ENCODE results near the gene ZFP42. TPM values are rescaled to one million over a fixed set of nuclear protein-coding genes. Genes with fewer than 3 reads are reported as not detected.
"Not testable (repeated sequence)": the region's sequence is repeated elsewhere in the genome, so short reads cannot be mapped to it uniquely, and the experiment has no call there.

The ZFP42 gene
- not detected for polyA plus RNA-seq (2012; ENCODE audit: missing spikeins)

GRCh38 chr4:187995322-187996207 is at the start of gene ZFP42:
Gene ZFP42 (plus strand): TSS chr4:187995771. CDS start chr4:188002808, 7,037 bp downstream.
- no peak for FAIRE-seq
- TF ChIP-seq POLR2AphosphoS5 (IDR thresholded peaks at IDR 0.05; ENCODE audit: low read depth, low read length) (no peak), POLR2A (IDR thresholded peaks at IDR 0.05; ENCODE audit: low read depth, low read length) (no peak), TAF1 (IDR thresholded peaks at IDR 0.05; ENCODE audit: borderline replicate concordance, low read depth, low read length) (no peak)
- no peak for DNase-seq (ENCODE audit: insufficient read length)

DNA sequence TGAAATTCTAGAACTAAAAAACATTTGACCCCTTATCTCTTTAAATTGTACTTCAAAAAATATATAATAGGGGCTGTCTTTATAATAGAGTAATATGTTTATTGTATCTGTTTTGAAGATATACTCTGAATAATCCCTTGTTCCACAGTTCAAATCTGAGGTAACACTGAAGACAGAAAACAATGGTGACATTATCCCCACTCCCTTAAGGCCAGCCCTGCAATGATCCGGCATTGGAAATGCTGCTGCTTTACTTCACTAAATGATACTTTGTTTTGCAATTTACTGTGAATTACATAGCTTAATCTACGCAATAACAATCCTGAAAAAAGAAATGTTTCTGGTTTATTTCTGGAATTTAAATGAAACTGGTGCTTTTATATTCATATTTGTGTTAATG is 34.4 kb upstream of the ZFP42 start:
- TF ChIP-seq TAF1 (IDR thresholded peaks at IDR 0.05; ENCODE audit: borderline replicate concordance, low read depth, low read length), result no peak
- no peak for TF ChIP-seq POLR2AphosphoS5 (IDR thresholded peaks at IDR 0.05; ENCODE audit: low read depth, low read length)
- no peak for TF ChIP-seq POLR2A (IDR thresholded peaks at IDR 0.05; ENCODE audit: low read depth, low read length)
- FAIRE-seq, result no peak
- no peak for DNase-seq (ENCODE audit: insufficient read length)

GRCh38 chr4:187961961-187962360 is 33.6 kb upstream of the ZFP42 start:
- TF ChIP-seq POLR2AphosphoS5 (IDR thresholded peaks at IDR 0.05; ENCODE audit: low read depth, low read length), result no peak
- TF ChIP-seq TAF1 (IDR thresholded peaks at IDR 0.05; ENCODE audit: borderline replicate concordance, low read depth, low read length), result no peak
- TF ChIP-seq POLR2A (IDR thresholded peaks at IDR 0.05; ENCODE audit: low read depth, low read length), result no peak
- DNase-seq (ENCODE audit: insufficient read length) (no peak), FAIRE-seq (no peak)

GRCh38 chr4:187962926-187963325 is 32.6 kb upstream of the ZFP42 start:
- FAIRE-seq (no peak), DNase-seq (ENCODE audit: insufficient read length) (no peak)
- no peak for TF ChIP-seq TAF1 (IDR thresholded peaks at IDR 0.05; ENCODE audit: borderline replicate concordance, low read depth, low read length)
- TF ChIP-seq POLR2A (IDR thresholded peaks at IDR 0.05; ENCODE audit: low read depth, low read length), result no peak
- TF ChIP-seq POLR2AphosphoS5 (IDR thresholded peaks at IDR 0.05; ENCODE audit: low read depth, low read length), result no peak

- TF ChIP-seq POLR2A (IDR thresholded peaks at IDR 0.05; ENCODE audit: low read depth, low read length) (no peak), TAF1 (IDR thresholded peaks at IDR 0.05; ENCODE audit: borderline replicate concordance, low read depth, low read length) (no peak), POLR2AphosphoS5 (IDR thresholded peaks at IDR 0.05; ENCODE audit: low read depth, low read length) (no peak)
- no peak for FAIRE-seq
These were observed 29.8 kb upstream of the ZFP42 start for GRCh38 chr4:187965726-187966125.

DNA sequence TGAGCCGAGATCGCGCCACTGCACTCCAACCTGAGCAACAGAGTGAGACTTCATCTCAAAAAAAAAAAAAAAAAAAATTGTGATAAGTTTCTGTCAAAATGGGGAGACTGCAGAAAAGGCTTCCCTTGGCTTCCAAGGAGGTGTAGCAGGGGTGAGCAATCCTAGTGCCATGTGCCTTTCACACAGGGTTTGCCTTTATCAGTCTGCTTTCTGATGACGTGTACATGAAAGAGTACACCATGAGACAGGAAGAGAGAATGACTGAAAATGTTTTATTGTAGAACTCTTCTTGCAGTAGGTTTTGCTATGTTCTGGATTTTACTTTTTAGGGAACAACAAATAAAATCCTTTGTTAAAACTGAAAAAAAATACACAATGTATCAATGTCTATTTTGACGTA is 23.4 kb upstream of the ZFP42 start:
- TF ChIP-seq POLR2AphosphoS5 (IDR thresholded peaks at IDR 0.05; ENCODE audit: low read depth, low read length) (no peak), POLR2A (IDR thresholded peaks at IDR 0.05; ENCODE audit: low read depth, low read length) (no peak), TAF1 (IDR thresholded peaks at IDR 0.05; ENCODE audit: borderline replicate concordance, low read depth, low read length) (no peak)
- FAIRE-seq (no peak), DNase-seq (ENCODE audit: insufficient read length) (no peak)

More at GRCh38 chr4:187965726-187966125, 29.8 kb upstream of the ZFP42 start:
- no peak for DNase-seq (ENCODE audit: insufficient read length)

- TF ChIP-seq POLR2AphosphoS5 (IDR thresholded peaks at IDR 0.05; ENCODE audit: low read depth, low read length) (no peak), POLR2A (IDR thresholded peaks at IDR 0.05; ENCODE audit: low read depth, low read length) (no peak), TAF1 (IDR thresholded peaks at IDR 0.05; ENCODE audit: borderline replicate concordance, low read depth, low read length) (no peak)
- DNase-seq (ENCODE audit: insufficient read length) (no peak), FAIRE-seq (no peak)
These were observed 11.8 kb upstream of the ZFP42 start for GRCh38 chr4:187983746-187984145.

GRCh38 chr4:187992971-187993370 is 2.6 kb upstream of the ZFP42 start:
- FAIRE-seq (no peak), DNase-seq (ENCODE audit: insufficient read length) (no peak)
- no peak for TF ChIP-seq POLR2A (IDR thresholded peaks at IDR 0.05; ENCODE audit: low read depth, low read length)

GRCh38 chr4:187993827-187994226 is 1.7 kb upstream of the ZFP42 start:
- DNase-seq (ENCODE audit: insufficient read length) (no peak), FAIRE-seq (no peak)
- TF ChIP-seq POLR2A (IDR thresholded peaks at IDR 0.05; ENCODE audit: low read depth, low read length), result no peak
- no peak for TF ChIP-seq POLR2AphosphoS5 (IDR thresholded peaks at IDR 0.05; ENCODE audit: low read depth, low read length)
- TF ChIP-seq TAF1 (IDR thresholded peaks at IDR 0.05; ENCODE audit: borderline replicate concordance, low read depth, low read length), result no peak

GRCh38 chr4:187996502-187997177 is 1.1 kb downstream of the ZFP42 start:
- TF ChIP-seq POLR2A (IDR thresholded peaks at IDR 0.05; ENCODE audit: low read depth, low read length), result no peak
- no peak for TF ChIP-seq TAF1 (IDR thresholded peaks at IDR 0.05; ENCODE audit: borderline replicate concordance, low read depth, low read length)
- no peak for TF ChIP-seq POLR2AphosphoS5 (IDR thresholded peaks at IDR 0.05; ENCODE audit: low read depth, low read length)
- no peak for DNase-seq (ENCODE audit: insufficient read length)
- no peak for FAIRE-seq

DNA sequence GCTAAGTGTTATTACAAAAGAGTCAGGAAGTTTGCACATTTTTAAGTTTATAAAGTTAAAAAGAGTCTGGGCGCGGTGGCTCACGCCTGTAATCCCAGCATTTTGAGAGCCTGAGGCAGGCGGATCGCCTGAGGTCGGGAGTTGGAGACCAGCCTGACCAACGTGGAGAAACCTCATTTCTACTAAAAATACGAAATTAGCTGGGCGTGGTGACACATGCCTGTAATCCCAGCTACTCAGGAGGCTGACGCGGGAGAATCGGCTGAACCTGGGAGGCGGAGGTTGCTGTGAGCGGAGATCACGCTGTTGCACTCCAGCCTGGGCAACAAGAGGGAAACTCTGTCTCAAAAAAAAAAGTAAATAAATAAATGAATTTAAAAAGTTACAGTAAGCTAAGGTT is 2.4 kb downstream of the ZFP42 start:
- not testable (repeated sequence) for FAIRE-seq; DNase-seq (ENCODE audit: insufficient read length)

GRCh38 chr4:187999406-187999932 is 3.9 kb downstream of the ZFP42 start:
- no peak for FAIRE-seq
- TF ChIP-seq POLR2A (IDR thresholded peaks at IDR 0.05; ENCODE audit: low read depth, low read length), result no peak
- TF ChIP-seq POLR2AphosphoS5 (IDR thresholded peaks at IDR 0.05; ENCODE audit: low read depth, low read length), result no peak
- TF ChIP-seq TAF1 (IDR thresholded peaks at IDR 0.05; ENCODE audit: borderline replicate concordance, low read depth, low read length), result no peak
- no peak for DNase-seq (ENCODE audit: insufficient read length)
